H54 (cell line): Measurements from ENCODE around the gene CTNS.

ENCODE experiments used
- DNase-seq: peaks from one replicate; pipeline ENCODE4 v3.0.0; 2011; ENCODE audit warnings: low spot score, mixed read lengths; ENCODE audit not compliant: insufficient read length
- FAIRE-seq: peaks from 3 replicates; lab custom pipeline; 2011; peaks lifted over from hg19 to GRCh38; lab: Jason Lieb, UNC
- POLR2A ChIP-seq: IDR thresholded peaks from 2 replicates; pipeline ENCODE4 v1.6.1; 2011; ENCODE audit warnings: low read depth, mild to moderate bottlenecking, low read length

The CTNS gene

DNA sequence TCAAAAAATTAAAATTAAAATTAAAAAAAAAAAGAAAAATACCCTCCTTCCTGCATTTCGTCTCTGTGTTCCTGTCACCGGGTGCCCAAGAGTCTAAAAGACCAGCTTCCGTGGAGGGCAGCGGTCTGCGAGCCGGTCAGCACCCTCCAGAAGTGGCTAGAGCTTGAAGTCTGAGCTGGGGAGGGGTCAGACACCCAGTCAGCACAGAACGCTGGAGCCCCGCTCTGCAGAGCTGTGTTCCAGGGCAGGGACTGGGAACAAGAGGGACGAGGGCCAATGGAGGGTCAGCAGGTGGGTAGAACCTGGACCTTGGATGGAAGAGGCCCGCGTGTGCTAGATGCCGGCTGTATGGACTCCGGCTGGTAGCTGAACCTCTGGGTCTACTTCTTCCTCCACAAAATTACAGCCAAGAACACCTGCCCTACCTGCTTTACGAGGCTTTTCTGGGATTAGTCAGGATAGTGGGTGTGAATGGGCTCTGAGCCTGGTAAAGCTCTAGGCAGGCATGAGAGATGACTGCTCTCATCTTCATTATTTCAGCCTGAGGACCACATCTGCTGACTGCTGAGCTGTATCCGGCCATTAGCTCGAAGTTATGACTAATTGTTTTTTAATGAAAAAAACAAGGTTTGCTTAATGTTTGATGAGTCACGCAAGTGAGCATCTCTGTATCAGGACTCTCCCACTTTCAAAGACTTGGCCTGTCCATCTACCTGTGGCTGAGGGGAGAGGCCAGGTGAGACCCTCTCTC is 33.3 kb upstream of the CTNS start:
- FAIRE-seq (peak; percentile 23), DNase-seq (peak; percentile 48)
- TF ChIP-seq POLR2A = no peak

DNA sequence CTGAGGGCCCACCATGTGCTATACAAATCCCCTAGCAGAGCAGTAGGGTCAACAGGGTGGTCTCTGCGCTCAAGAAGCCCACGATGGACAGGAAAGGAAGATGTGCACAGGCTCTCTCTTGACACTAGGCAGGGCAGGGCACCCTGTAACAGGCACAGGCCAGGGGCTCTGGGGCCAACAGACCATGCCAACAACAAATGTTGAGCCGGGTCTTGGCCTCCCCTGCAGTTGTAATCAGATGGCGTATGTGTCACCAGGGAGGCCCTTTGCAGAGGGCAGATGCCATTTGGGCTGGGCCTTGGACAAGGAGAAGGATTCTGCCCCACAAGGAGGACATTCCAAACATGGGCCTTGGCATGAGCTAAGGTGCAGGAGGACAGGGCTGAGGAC is 32.7 kb upstream of the CTNS start:
- FAIRE-seq = no peak
- DNase-seq = no peak
- TF ChIP-seq POLR2A = no peak

DNA sequence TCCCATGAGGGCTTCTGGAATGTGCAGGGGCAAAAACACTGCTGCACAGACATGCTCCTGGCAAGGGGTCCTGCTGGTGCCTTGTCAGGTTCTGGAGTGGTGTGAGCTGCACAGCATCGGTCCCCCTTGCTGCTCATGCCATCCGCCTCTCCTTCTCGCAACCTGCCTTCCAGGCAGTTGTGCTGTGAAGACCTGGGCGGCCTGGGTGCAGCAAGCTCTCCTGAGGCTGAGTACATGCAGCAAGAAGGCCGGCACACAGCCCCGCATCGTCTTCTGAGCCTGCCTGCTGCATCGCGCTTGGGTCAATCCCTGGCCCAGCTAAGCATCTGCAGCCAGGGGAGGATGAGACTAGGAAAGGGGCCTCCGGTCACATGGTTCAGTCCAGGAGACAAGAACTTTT is 26.9 kb upstream of the CTNS start:
- no peak for TF ChIP-seq POLR2A
- FAIRE-seq (no peak), DNase-seq (no peak)

DNA sequence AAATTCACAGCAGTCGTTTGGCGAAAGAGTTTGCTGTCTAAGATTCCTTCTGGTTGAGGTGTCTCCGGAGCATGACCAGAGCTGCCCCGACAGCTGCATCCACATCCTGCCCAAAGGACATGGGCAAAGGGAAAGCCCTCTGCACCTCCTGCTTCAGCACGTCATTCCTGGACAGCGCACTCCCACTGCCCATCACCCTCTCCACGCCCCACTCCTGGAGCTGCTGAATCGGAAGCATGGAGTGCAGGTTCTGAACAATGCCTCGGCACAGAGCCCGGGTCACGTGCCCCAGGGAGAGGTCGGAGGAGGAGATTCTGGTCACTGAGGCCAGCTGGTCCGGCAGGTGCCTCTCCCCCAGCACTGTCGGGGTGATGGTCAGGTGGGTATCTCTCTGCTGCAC is 26.0 kb upstream of the CTNS start:
- FAIRE-seq (no peak), DNase-seq (no peak)
- no peak for TF ChIP-seq POLR2A

DNA sequence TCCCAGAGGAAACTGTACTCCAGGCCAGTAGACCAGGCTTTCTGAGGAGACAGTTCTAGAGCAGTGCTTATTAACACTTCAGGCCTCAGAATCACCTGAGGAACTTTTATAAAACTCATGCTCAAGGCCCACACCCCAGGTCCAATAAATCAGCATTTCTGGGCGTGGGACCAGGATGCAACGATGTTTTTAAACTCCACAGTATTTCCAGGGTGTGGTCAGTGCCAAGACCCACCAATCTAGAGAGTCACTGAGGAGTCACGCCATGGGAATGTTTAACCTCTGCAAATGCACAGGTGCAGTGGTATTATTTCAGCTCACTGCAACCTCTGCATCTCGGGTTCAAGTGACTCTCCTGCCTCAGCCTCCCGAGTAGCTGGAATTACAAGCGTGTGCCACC is 23.4 kb upstream of the CTNS start:
- no peak for FAIRE-seq
- no peak for DNase-seq
- no peak for TF ChIP-seq POLR2A

DNA sequence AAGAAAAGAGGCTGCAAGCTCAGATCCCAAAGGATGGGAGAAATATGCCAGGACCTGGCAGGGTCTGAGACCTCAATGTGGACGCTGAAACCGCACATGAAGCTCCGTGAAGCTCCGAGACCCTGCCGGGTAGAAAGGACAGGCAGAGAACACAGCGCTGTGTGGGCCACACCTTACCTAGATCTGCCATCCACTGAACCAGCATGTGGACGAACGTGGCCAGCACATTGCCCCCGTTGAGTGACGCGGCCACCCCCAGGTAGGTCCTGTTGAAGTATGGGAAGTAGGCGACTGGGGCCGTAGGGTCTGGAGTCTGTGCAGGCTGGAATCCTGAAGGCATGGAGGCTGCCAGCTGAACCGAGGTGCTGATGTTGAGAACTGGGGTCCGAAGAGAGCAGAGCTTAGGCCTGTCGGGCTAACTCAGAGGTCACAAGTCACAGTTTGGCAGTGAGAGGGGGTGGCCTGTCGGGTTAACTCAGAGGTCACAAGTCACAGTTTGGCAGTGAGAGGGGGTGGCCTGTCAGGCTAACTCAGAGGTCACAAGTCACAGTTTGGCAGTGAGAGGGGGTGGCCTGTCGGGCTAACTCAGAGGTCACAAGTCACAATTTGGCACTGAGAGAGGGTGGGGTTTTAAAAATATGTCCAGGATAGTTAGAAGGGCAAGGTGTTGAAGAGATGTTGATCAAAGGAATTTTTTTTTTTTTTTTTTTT is 21.2 kb upstream of the CTNS start:
- TF ChIP-seq POLR2A = no peak
- no peak for FAIRE-seq

DNA sequence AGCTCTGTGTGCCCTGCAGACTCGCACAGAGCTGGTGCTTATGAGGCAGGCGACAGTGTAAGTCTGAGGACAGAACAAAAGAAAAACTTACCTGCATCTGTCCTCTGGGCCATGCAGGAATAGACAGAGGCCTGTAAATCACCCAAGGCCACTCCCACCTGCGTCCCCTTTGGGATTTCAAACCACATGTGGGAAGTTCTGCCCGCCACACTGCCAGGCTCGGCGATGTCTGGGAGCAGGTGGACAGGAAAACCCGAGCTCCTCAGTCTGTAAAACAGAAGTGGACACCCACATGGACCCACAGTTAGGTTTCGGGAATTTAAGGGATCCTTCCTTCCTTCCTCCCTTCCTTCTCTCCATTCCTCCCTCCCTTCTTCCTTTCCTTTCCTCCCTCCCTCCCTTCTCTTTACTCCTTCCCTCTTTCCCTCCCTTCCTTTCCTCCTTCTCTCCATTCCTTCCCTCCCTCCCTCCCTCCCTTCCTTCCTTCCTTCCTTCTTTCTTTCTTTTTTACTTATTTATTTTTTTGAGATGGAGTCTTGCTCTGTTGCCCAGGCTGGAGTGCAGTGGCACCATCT is 15.3 kb upstream of the CTNS start:
- no peak for TF ChIP-seq POLR2A
- DNase-seq (no peak), FAIRE-seq (no peak)

More for the DNA sequence above, 21.2 kb upstream of the CTNS start:
- DNase-seq = no peak

DNA sequence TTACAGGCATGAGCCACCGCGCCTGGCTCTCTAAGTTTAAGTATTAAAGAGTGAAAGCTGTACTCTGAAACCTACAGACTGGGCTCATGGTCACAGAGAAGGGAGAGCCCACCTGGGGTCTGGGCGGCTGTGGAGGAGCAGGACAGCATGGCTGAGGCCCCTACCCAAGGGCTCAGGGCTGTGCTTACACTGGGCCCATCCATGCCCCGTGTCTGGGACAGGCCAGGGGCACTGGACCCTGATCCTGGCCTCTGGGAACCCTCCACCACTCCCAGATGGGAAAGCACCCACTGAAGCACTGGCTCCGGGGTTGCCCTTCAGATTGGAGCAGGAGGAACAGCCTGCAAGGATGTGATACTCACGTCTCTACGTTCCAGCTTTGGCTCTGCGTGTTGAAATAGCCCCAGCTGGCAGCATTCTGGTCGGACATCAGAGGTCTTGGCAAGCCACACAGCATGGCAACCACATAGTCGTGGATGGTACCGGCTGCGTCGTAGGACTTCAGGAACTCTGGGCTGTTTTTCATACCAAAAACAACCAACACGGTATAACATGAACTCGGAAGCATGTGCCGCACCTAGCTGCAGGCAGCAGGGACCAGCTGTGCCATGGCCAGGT is 13.5 kb upstream of the CTNS start:
- DNase-seq (no peak), FAIRE-seq (no peak)
- no peak for TF ChIP-seq POLR2A

DNA sequence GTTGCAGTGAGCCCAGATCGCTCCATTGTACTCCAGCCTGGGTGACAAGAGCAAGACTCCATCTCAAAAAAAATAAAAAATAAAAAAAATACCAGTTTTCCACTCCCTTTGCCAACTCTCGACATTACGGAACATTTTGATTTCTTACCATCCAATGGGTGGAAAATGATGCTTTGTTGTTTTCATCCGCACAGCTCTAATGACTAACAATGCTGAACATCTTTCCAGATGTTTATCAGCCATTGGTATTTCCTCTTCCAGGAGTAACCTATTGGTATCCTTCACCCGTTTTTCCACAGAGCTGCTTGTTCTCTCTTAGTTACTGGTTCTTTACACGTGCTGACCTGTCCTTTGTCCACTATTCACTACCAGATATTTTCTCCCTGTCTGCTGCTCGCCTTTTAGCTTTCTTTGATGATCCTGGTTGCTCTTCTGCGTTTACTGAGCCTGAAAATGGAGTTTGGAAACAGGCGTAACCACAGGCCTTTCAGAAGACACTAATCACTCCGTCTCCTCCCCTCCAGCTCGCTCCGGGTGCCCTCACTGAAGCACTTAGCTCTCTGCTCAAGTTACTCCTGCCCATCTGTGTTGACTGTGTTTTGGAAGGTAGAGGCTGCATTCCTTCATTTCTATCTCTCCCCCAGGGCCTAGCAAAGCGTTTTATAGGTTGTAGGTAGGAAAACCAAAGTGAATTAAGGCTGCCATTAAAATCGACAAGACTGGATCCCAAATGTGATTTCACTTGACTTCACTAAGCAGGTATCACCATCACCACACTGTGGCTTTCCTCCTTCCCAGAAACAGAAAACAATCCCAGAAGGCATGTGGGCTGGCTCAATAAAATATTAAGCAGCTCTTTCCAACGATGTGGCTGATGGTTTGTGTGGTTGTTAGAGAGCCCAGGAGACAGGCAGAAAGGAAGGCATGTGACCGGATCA is 9.5 kb upstream of the CTNS start:
- TF ChIP-seq POLR2A = no peak
- no peak for DNase-seq
- no peak for FAIRE-seq

DNA sequence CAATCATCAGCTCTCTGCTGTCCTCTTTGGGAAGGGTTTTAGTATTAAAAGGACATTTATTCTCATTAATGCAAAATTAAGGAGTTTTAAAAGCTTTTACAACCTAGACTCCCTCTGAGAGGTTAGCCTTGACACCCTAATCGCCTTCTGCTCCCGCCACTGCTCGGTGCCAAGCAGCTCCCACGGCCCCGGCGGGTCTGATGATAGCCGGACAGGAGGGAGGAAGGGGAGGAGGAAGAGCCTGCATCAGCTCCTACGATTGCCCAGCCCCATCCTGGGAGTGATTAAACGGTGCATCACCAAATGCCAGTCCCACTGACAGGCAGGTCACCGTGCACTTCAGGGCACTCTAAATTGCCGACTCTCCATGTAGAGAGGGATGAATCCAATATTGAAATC is 8.8 kb upstream of the CTNS start:
- no peak for FAIRE-seq
- no peak for TF ChIP-seq POLR2A

DNA sequence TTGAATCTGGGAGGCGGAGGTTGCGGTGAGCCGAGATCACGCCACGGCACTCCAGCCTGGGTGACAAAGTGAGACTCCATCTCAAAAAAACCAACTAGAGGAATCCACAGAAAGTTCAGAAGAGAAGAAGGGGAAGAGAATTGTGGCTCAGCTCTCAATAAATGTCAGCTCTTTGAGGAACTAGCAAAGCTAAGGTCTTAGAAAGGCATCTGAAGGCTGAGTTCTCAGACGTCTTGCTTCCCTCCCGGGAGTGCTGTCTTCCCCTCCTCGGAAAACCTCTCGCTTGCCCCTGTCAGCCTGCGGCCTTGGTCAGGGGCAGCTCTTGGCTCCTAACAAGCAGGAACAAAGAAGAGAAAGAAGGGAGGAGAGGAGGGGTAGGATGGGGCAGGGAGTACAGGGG is 5.8 kb upstream of the CTNS start:
- FAIRE-seq = no peak
- TF ChIP-seq POLR2A = no peak
- no peak for DNase-seq

More for the DNA sequence above, 8.8 kb upstream of the CTNS start:
- no peak for DNase-seq

DNA sequence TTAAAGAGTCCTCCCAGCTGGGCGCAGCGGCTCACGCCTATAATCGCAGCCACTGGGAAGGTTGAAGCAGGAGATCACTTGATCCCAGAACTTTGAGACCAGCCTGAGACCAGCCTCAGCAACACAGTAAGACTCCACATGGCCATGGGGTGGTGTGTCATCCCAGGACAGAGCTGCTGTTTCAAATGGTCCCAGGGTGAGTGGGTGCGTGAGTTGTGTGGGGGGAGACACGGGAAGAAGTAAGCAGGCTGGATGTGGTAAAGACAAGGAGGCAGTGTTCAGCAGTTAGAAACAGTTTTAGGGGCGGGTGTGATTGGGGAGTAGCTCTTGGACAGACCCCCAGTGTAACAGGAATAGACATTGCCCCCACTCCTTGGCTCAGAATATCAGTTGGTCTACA is 4.3 kb upstream of the CTNS start:
- FAIRE-seq (no peak), DNase-seq (no peak)
- no peak for TF ChIP-seq POLR2A

DNA sequence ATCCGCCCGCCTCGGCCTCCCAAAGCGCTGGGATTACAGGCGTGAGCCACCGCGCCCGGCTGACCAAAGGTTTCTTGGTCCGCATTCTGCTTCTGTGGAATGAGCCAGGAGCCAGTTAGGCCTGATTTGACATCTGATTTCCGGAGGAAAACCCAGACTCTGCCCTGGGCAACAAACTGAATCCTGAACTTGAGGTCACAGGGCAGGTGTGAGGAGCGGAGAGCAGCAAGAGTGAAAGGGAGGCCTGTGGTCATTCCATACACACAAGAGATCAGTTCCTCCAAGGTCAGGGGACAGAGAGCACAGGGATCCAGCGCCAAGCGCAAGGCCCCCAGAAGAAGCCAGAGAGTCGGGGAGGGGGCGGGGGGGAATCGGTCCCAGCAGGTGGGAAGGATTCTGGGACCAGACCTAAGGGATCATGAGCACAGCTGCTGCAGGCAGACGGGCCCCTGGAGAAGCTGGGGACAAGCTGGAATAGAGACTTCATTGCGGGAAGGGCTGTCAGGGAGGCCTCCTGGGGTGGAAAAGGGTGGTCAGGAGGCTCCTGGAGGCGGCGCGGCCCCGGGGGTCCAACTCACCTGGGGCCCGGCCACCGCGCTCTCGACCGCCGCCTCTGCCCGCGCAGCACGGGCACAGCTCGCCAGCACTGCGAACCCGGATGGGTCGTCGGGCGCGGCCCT is 946 bp upstream of the CTNS start:
- FAIRE-seq (no peak), DNase-seq (no peak)
- no peak for TF ChIP-seq POLR2A
